EL (cell line): Measurements from ENCODE around the gene HECTD1.
A peak's percentile ranks its signal among the peaks of the same experiment; 100 is the strongest.
"Not testable (repeated sequence)": the region's sequence is repeated elsewhere in the genome, so short reads cannot be mapped to it uniquely, and the experiment has no call there.

ENCODE experiments used
- DNase-seq: peaks from one replicate; pipeline ENCODE4 v3.0.0-alpha.2; 2016

HECTD1 gene

GRCh38 chr14:31207755-31208545 lies at the start of gene HECTD1:
Gene HECTD1, minus strand, starts transcription at chr14:31207793. Its CDS starts 1,857 bp downstream, at chr14:31205936.
- DNase-seq: peak; percentile 90

DNA sequence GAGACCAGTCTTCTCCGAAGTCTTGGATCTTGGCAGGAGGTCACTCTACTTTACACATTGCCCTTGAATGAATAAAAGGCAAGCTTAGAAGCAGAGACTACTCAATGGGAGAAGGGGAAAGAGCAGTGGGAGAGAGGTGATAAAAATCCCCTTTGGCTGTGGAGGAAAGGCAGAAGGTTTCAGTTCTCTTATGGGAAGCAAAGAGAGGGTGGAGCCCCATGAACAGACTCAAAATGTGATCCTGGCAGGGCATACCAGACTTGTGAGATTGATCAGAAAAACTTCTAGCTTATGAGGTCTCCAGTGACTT lies 49.6 kb upstream of the HECTD1 start:
- DNase-seq: no peak

- no peak for DNase-seq
Observed at GRCh38 chr14:31256534-31257243, 49.1 kb upstream of the HECTD1 start.

DNA sequence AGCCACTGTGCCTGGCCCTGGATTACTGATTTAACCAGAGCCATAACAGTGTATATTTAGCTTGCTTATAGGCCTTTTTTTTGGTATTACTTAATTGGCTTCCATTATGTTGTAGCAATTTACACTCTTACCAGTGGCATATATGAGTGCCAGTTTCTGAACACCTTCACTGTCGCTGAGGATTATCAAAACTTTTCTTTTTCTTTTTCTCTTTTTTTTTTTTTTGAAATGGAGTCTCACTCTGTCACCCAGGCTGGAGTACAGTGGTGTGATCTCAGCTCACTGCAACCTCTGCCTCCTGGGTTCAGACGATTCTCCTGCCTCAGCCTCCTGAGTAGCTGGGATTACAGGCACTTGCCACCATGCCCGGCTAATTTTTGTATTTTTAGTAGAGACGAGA lies 48.3 kb upstream of the HECTD1 start:
- DNase-seq: not testable (repeated sequence)

- DNase-seq: no peak
Observed at GRCh38 chr14:31255286-31255685, 47.7 kb upstream of the HECTD1 start.

- DNase-seq: no peak
Observed at GRCh38 chr14:31253746-31254471, 46.3 kb upstream of the HECTD1 start.

DNA sequence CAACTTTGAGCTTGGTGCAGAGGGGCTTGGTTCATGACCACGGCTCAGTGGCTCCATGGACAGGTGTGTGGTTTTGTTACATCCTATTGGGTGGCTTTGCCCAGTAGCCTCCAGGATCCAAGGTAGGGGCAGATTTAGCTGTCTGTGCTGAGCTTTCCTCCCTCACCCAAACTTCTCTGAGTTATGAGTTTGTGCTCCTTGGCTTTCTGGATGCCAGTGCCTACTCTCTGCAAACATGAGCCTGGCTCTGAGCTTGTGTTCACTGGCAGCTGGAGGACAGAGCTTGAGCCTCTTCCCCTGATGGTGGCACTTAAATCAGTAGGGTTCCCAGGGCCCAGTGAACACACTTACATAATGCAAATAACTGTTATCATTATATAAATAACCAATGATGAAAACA lies 45.3 kb upstream of the HECTD1 start:
- DNase-seq: no peak

DNA sequence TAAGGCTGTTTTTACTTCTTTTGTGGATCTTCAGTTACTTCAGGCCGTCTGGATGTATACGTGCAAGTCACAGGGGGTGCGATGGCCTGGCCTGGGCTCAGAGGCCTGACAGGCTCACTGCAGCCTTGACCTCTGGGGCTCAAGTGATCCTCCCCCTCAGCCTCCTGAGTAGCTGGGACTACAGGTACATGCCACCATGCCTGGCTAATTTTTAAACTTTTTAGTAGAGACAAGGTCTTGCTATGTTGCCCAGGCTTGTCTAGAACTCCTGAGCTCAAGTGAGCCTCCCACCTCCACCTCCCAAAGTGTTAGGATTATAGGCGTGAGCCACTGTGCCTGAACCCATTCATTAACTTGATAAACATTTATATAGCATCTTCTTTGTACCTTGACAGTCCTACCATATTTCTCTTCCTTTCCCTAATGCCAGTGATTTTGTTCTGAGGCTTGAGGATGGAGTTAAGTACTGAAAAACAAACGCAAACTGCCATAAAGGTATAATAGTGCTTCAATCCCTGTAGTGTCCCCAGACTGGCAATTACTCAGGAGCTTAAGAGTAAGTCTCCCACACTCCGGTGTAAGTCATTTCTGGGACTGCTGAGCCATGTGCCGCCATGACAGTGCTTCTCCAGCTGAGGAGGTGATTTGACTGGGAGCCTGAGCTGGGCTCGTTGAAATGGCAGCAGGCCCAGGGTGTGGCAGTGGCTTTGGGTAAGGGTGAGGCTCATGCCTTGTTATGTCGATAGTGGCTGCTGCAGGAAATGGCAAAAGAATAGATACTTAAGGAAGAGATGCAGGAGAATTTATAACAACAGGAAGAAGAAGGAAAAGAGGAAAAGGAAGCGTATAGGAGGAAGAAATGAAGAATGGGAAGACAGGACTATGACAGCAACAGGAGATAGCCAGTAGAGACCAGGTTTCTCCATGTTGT lies 43.7 kb upstream of the HECTD1 start:
- DNase-seq: no peak

GRCh38 chr14:31244626-31245025 lies 37.0 kb upstream of the HECTD1 start:
- DNase-seq: no peak

DNA sequence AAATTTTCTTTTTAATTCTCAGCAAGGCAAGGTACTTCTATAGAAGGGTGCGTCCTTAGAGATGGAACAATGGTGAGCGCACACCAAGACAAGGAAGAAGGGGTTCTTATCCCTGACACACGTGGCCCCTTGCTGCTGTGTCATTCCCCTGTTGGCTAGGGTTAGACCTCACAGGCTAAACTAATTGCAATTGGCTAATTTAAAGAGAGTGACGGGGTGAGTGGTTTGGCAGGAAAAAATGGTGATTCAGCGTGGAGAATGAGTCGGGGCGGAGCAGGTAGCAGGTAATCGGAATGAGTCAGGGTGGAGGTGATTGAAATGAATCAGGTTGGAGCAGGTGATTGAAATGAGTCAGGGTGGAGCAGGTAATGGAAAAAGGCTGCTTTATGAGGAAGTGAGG lies 36.3 kb upstream of the HECTD1 start:
- DNase-seq: no peak

GRCh38 chr14:31242161-31242940 lies 34.8 kb upstream of the HECTD1 start:
- peak; percentile 47 for DNase-seq

- no peak for DNase-seq
Observed at GRCh38 chr14:31241450-31242114, 34.0 kb upstream of the HECTD1 start.

DNA sequence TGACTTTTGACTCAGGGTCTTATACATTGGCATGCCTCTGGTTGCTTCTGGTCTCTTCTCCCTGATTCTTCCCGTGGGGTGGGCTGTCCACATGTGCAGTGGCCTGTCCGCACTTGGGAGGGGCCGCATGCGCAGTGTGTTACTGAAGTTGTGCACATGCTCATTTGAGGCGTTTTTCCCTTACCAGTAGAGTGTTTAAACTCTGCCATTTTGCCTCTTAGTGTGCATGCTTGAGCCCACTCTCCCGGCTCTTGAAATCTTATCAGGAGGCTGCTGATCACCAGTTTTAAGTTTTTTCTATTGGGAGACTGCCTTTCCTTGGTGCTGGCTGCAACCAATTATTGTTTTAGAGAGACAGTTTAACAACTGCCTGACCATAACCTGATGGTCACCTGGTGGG lies 32.1 kb upstream of the HECTD1 start:
- no peak for DNase-seq

DNA sequence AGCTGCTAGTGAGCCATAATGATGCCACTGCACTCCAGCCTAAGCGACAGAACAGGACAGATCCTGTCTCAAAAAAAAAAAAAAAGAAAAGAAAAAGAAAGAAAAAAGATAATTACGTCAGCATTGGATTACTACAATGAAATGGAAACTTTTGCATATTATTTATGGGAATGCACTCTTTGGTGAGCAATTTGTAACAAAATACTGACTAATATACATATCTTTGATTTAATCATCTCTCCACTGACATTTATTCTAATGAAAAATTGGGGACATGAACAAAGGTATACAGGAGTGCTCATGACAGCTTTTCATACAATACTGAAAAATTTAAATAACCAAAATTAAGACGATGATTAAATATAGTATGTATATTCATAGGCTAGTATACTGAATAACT lies 27.9 kb upstream of the HECTD1 start:
- no peak for DNase-seq

- no peak for DNase-seq
Observed at GRCh38 chr14:31232081-31232480, 24.5 kb upstream of the HECTD1 start.

GRCh38 chr14:31231272-31231671 lies 23.7 kb upstream of the HECTD1 start:
- DNase-seq: not testable (repeated sequence)

- DNase-seq: no peak
Observed at GRCh38 chr14:31230573-31230958, 23.0 kb upstream of the HECTD1 start.

GRCh38 chr14:31229638-31230572 lies 22.3 kb upstream of the HECTD1 start:
- DNase-seq: peak; percentile 88

DNA sequence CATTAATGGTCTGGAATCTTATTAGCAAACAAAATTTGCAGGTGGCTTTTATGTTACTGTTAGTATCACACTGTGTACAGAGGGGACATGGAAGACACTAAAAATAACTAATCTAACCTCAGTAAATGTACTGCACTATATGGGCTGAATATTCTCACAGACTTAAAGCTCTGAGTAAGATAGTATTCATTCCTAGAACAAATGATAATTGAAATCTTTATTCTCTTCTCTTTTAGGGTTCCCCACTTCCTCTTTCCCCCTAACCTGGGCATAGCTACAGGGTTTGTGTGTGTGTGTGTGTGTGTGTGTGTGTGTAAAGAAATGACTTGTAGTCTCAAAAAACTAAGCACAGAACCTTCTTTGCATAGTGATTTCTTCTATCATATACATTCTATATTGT lies 21.4 kb upstream of the HECTD1 start:
- no peak for DNase-seq

GRCh38 chr14:31228533-31228932 lies 20.9 kb upstream of the HECTD1 start:
- no peak for DNase-seq
